Natural killer cell (primary cell): Measurements from ENCODE around the gene ACKR4. TPM values are rescaled to one million over a fixed set of nuclear protein-coding genes. Genes with fewer than 3 reads are reported as not detected.
"Not testable (repeated sequence)": the region's sequence is repeated elsewhere in the genome, so short reads cannot be mapped to it uniquely, and the experiment has no call there.

Experiments
- ATAC-seq, 3 donors: fragments of 150-1000 bp in 2 of 3; fragments of 200-7000 bp in 1 of 3; cut with Tn5 transposase; 1 replicate in 1 of 3; 2 replicates in 2 of 3; pipeline ENCODE4 v1.10.0; 2021; ENCODE audit warnings: mild to moderate bottlenecking in 2 of 3, moderate library complexity in 2 of 3
- DNase-seq, 2 donors: peaks; one replicate each; pipeline versions ENCODE4 v3.0.0 to v3.0.0-alpha.2; 2013 to 2021; ENCODE audit warnings: mixed read lengths in 1 of 2
- H3K27ac ChIP-seq: one replicate; pipeline ENCODE4 v1.5.1; 2013; ENCODE audit warnings: mild to moderate bottlenecking, low read length
- H3K27me3 ChIP-seq: one replicate; pipeline ENCODE4 v1.6.1; 2013; ENCODE audit warnings: low read length; ENCODE audit not compliant: control insufficient read depth, insufficient read depth
- H3K36me3 ChIP-seq: one replicate; pipeline ENCODE4 v1.6.1; 2013; ENCODE audit warnings: low read length; ENCODE audit not compliant: control insufficient read depth, insufficient read depth
- H3K4me1 ChIP-seq: one replicate; pipeline ENCODE4 v1.6.1; 2013; ENCODE audit warnings: low read length; ENCODE audit not compliant: control insufficient read depth, insufficient read depth
- H3K4me3 ChIP-seq: one replicate; pipeline ENCODE4 v1.5.1; 2013; ENCODE audit warnings: low read length
- H3K9me3 ChIP-seq: one replicate; pipeline ENCODE4 v1.6.1; 2013; ENCODE audit warnings: low read length; ENCODE audit not compliant: control insufficient read depth, insufficient read depth
- H3K27ac Mint-ChIP-seq, 2 donors: one replicate each; pipeline ENCODE4 v1.8.0; 2022; ENCODE audit warnings: mild to moderate bottlenecking in 2 of 2, mixed read lengths in 2 of 2, moderate library complexity in 1 of 2
- H3K27me3 Mint-ChIP-seq, 2 donors: one replicate each; pipeline ENCODE4 v1.8.0; 2022; ENCODE audit warnings: low read depth in 2 of 2, mixed read lengths in 2 of 2
- H3K36me3 Mint-ChIP-seq: one replicate; pipeline ENCODE4 v1.8.0; 2022; ENCODE audit warnings: mixed read lengths
- H3K4me1 Mint-ChIP-seq, 2 donors: one replicate each; pipeline ENCODE4 v1.8.0; 2022; ENCODE audit warnings: mixed read lengths in 2 of 2
- H3K4me3 Mint-ChIP-seq: one replicate; pipeline ENCODE4 v1.8.0; 2022; ENCODE audit warnings: mild to moderate bottlenecking, moderate library complexity, mixed read lengths
- H3K9me3 Mint-ChIP-seq, 2 donors: one replicate each; pipeline ENCODE4 v1.8.0; 2022; ENCODE audit warnings: mixed read lengths in 2 of 2
- CTCF ChIP-seq: fragments of 200-600 bp; IDR thresholded peaks from one replicate; pipeline ENCODE4 v1.8.0; 2022; ENCODE audit warnings: antibody characterized with exemption
- WGBS: methylation state at CpG from one replicate; pipeline ENCODE4 v1.1.7; 2013; ENCODE audit warnings: missing lambda C conversion rate; ENCODE audit not compliant: insufficient coverage; 5-methylcytosine and 5-hydroxymethylcytosine counted together
- intact Hi-C: fragments of 100-400 bp; cut with micrococcal nuclease; formaldehyde crosslinking; loops from one replicate; pipeline ENCODE4 v1.14.2; 2022
- total RNA-seq, 4 donors: library from RNA; stranded (reverse); fragments of 120-200 nt in 1 of 4; gene quantifications; one replicate each; pipeline versions ENCODE4 v1.2.3 to v1.2.4, GENCODE V29; 2013 to 2022

Gene ACKR4
- total RNA-seq, 3 donors from 2014 or later (not counting 1 experiment from before 2014, with no cell fraction given) = 0.14 to 0.32 TPM; not detected in 1

DNA sequence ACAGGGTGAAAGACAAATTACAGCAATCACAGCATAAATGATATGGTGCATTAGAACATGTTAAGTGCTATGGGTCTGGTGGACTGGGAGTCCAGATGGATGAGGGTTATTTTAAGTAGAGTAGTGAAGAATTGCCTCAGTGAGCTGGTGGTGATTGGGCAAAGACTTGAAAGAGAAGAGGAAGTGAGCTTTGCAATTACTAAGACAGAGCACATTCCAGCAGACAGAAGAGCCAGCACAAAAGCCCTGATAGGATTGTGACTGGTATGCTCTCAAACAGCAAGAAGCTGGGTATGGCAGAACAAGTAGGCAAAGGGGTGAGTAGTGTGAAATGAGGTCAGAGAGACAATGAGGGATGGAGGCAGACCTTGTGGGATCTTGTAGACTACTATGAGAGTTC, 2.1 kb upstream of the ACKR4 start:
- DNase-seq (no peak), ATAC-seq (no peak)
- Histone ChIP-seq H3K27ac (no peak overlapping the region), H3K4me1 (no peaks in the 10 kb centered on the region), H3K36me3 (peaks cover 8% of the 10 kb centered on the region), H3K27me3 (no peaks in the 10 kb centered on the region), H3K9me3 (no peaks in the 10 kb centered on the region), H3K4me3 (no peak overlapping the region)
- TF ChIP-seq CTCF = no peak
- intact Hi-C loops = no loop called here
- Mint-ChIP-seq H3K9me3 (no peaks in the 10 kb centered on the region), H3K4me1 (peaks cover 0 to 5% of the 10 kb centered on the region in 2 donors), H3K27ac (no peak overlapping the region), H3K36me3 (peaks cover 6% of the 10 kb centered on the region), H3K27me3 (no peaks in the 10 kb centered on the region), H3K4me3 (no peak overlapping the region)

DNA sequence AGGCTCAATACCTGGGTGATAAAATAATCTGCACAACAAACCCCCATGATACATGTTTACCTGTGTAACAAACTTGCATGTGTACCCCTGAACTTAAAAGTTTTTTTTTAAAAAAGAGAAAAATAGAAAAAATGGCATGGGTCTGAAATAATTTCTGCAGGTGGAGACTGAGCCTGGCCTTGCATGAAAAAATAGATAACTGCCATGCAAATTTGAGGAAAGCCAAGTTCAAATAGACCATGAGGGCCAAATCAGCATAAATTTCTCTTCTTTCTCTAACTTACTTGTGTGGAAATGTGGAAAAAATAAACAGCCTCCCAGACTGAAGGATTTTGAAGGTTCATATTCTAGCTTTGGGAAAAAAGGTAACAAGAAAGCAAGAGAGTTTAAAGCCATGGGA, 744 bp upstream of the ACKR4 start:
- DNase-seq = no peak
- H3K4me1 ChIP-seq = no peaks in the 10 kb centered on the region
- no peaks in the 10 kb centered on the region for H3K27me3 Mint-ChIP-seq
- H3K4me3 ChIP-seq = no peak overlapping the region
- no peak for ATAC-seq
- H3K4me3 Mint-ChIP-seq = no peak overlapping the region
- intact Hi-C loops = no loop called here
- H3K27ac ChIP-seq = no peak overlapping the region
- no peaks in the 10 kb centered on the region for H3K9me3 Mint-ChIP-seq
- TF ChIP-seq CTCF = no peak
- H3K9me3 ChIP-seq = no peaks in the 10 kb centered on the region
- peaks cover 6% of the 10 kb centered on the region for H3K36me3 Mint-ChIP-seq
- peaks cover 8% of the 10 kb centered on the region for H3K36me3 ChIP-seq
- H3K27ac Mint-ChIP-seq = no peak overlapping the region
- H3K4me1 Mint-ChIP-seq = peaks cover 0 to 5% of the 10 kb centered on the region in 2 donors
- no peaks in the 10 kb centered on the region for H3K27me3 ChIP-seq

- peaks cover 6% of the 10 kb centered on the region for H3K36me3 Mint-ChIP-seq
- 80% methylated on average over 1 of the region's 2 CpGs for WGBS
- no peak for TF ChIP-seq CTCF
These were observed 590 bp downstream of the ACKR4 start for GRCh38 chr3:132597660-132598059.

GRCh38 chr3:132598181-132598580, 1.1 kb downstream of the ACKR4 start:
- Histone ChIP-seq H3K4me1 (no peaks in the 10 kb centered on the region), H3K9me3 (no peaks in the 10 kb centered on the region), H3K27me3 (no peaks in the 10 kb centered on the region), H3K36me3 (peaks cover 7% of the 10 kb centered on the region), H3K27ac (no peak overlapping the region), H3K4me3 (no peak overlapping the region)
- DNase-seq = no peak
- 100% methylated on average over 3 of the region's 3 CpGs for WGBS
- no peaks in the 10 kb centered on the region for H3K9me3 Mint-ChIP-seq
- no peaks in the 10 kb centered on the region for H3K27me3 Mint-ChIP-seq
- no peak for TF ChIP-seq CTCF
- intact Hi-C loops = no loop called here
- ATAC-seq = no peak
- peaks cover 0 to 5% of the 10 kb centered on the region in 2 donors for H3K4me1 Mint-ChIP-seq
- H3K36me3 Mint-ChIP-seq = peaks cover 6% of the 10 kb centered on the region
- no peak overlapping the region for H3K4me3 Mint-ChIP-seq
- H3K27ac Mint-ChIP-seq = no peak overlapping the region

More at GRCh38 chr3:132597660-132598059, 590 bp downstream of the ACKR4 start:
- no peak for DNase-seq
- Mint-ChIP-seq H3K4me3 (no peak overlapping the region), H3K4me1 (peaks cover 0 to 5% of the 10 kb centered on the region in 2 donors), H3K27me3 (no peaks in the 10 kb centered on the region), H3K9me3 (no peaks in the 10 kb centered on the region), H3K27ac (no peak overlapping the region)
- Histone ChIP-seq H3K36me3 (peaks cover 4% of the 10 kb centered on the region), H3K27ac (no peak overlapping the region), H3K4me3 (no peak overlapping the region), H3K27me3 (no peaks in the 10 kb centered on the region), H3K9me3 (no peaks in the 10 kb centered on the region), H3K4me1 (no peaks in the 10 kb centered on the region)
- intact Hi-C loops = no loop called here
- ATAC-seq = no peak

DNA sequence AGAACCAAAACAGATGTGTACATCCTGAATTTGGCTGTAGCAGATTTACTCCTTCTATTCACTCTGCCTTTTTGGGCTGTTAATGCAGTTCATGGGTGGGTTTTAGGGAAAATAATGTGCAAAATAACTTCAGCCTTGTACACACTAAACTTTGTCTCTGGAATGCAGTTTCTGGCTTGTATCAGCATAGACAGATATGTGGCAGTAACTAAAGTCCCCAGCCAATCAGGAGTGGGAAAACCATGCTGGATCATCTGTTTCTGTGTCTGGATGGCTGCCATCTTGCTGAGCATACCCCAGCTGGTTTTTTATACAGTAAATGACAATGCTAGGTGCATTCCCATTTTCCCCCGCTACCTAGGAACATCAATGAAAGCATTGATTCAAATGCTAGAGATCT, 3.5 kb downstream of the ACKR4 start:
- H3K27ac ChIP-seq, H3K36me3 Mint-ChIP-seq, H3K27ac Mint-ChIP-seq, DNase-seq, H3K9me3 Mint-ChIP-seq, H3K27me3 Mint-ChIP-seq, H3K9me3 ChIP-seq, H3K4me1 Mint-ChIP-seq, H3K4me3 Mint-ChIP-seq, H3K4me3 ChIP-seq, ATAC-seq, intact Hi-C loops, H3K27me3 ChIP-seq, H3K4me1 ChIP-seq: not testable (repeated sequence)
- WGBS = no CpG with 5 or more reads among the region's 1 CpG
- peaks cover 13% of the 10 kb centered on the region for H3K36me3 ChIP-seq
